Left ventricle myocardium inferior (tissue), 1 donor: ENCODE results near the gene NCS1. TPM values are rescaled to one million over a fixed set of nuclear protein-coding genes. Genes with fewer than 3 reads are reported as not detected.

Source experiments
- DNase-seq: peaks from one replicate; pipeline ENCODE4 v3.0.0-alpha.2; 2020
- H3K27ac ChIP-seq: fragments of 200-600 bp; replicated peaks from 2 replicates; pipeline ENCODE4 v1.8.0; 2021
- H3K27me3 ChIP-seq: fragments of 200-600 bp; 2 replicates; pipeline ENCODE4 v1.8.0; 2021; ENCODE audit warnings: low read depth
- H3K36me3 ChIP-seq: fragments of 200-600 bp; 2 replicates; pipeline ENCODE4 v1.8.0; 2021
- H3K4me1 ChIP-seq: fragments of 200-600 bp; 2 replicates; pipeline ENCODE4 v1.8.0; 2021
- H3K4me3 ChIP-seq: fragments of 200-600 bp; 2 replicates; pipeline ENCODE4 v1.8.0; 2021; ENCODE audit warnings: mild to moderate bottlenecking, moderate library complexity
- H3K9me3 ChIP-seq: fragments of 200-600 bp; replicated peaks from 2 replicates; pipeline ENCODE4 v1.8.0; 2021
- intact Hi-C: fragments of 100-400 bp; cut with micrococcal nuclease; formaldehyde crosslinking; loops from one replicate; pipeline ENCODE4 v1.11.0; 2022
- total RNA-seq: library from RNA; stranded (reverse); fragmentation: NEBNext Ultra II Directional; extraction: Animal tissue kit (Norgen Biotek cat#: 25700); gene quantifications from one replicate; pipeline ENCODE4 v1.2.1, GENCODE V29; 2021
- TF ChIP-seq, protein P1 (sequence below): fragments of 200-600 bp; IDR thresholded peaks from 2 replicates; pipeline ENCODE4 v1.8.0; 2021; ENCODE audit warnings: antibody characterized with exemption, mild to moderate bottlenecking, borderline replicate concordance
- donor health status: DM: no; HTN: yes; CAD: no; lungs with severe emphysema.

Gene NCS1
- total RNA-seq, 1 donor from 2014 or later: 6.1 TPM

DNA sequence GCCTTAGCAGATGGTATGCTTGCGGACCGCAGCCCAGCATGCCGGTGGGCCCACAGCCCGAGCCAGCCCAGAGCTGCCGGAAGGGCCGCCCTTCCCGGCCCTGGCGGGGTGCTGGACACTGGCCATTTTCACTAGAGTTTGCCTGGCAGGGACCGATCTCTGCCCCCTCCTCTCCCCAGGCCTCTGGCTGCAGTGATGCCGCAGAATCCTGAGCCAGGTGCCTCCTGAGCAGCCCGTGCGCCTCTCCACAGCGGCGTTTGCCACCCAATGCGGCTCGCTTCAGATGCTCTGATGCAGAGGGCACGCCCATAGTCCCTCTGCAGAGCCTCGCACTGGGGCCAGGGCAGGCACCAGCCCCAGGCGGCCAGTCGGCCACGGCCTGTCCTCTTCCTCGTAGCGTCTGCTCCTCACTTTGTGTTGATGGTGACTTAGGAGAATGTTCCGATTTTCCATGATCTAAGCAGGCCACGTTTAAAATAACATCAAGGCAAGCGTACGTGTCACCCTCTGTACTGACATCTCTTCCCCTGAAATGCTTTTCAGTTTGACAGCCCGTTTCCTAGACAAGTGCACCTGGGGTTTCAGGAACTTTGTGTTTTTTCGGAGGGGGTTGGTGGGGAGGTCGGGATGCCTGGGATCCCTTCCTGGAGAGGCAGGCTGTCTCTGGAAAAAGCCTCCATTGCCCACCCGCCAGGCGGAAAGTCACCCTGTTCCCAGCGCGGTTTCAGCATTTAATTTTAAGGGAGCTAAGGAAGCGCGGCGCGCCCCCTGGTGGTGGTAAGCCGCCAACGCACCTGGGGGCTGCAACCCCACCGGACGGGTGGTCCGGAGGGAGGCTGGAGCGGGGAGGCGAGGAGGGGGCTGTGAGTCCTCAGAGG, 63.6 kb downstream of the NCS1 start:
- H3K9me3 ChIP-seq: no peaks in the 10 kb centered on the region
- no peaks in the 10 kb centered on the region for H3K36me3 ChIP-seq
- peak; percentile 65 for DNase-seq
- H3K4me3 ChIP-seq: peak overlapping the region; percentile 18
- no peaks in the 10 kb centered on the region for H3K27me3 ChIP-seq
- TF ChIP-seq, protein P1, sequence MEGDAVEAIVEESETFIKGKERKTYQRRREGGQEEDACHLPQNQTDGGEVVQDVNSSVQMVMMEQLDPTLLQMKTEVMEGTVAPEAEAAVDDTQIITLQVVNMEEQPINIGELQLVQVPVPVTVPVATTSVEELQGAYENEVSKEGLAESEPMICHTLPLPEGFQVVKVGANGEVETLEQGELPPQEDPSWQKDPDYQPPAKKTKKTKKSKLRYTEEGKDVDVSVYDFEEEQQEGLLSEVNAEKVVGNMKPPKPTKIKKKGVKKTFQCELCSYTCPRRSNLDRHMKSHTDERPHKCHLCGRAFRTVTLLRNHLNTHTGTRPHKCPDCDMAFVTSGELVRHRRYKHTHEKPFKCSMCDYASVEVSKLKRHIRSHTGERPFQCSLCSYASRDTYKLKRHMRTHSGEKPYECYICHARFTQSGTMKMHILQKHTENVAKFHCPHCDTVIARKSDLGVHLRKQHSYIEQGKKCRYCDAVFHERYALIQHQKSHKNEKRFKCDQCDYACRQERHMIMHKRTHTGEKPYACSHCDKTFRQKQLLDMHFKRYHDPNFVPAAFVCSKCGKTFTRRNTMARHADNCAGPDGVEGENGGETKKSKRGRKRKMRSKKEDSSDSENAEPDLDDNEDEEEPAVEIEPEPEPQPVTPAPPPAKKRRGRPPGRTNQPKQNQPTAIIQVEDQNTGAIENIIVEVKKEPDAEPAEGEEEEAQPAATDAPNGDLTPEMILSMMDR: peak; percentile 99
- H3K27ac ChIP-seq: no peak overlapping the region
- H3K4me1 ChIP-seq: peaks cover 7% of the 10 kb centered on the region
- intact Hi-C loops: loop anchor here (5.0 to 10.0 kb wide), 2 partner anchors 128 to 351 kb away; no protein-coding TSS in a partner anchor

DNA sequence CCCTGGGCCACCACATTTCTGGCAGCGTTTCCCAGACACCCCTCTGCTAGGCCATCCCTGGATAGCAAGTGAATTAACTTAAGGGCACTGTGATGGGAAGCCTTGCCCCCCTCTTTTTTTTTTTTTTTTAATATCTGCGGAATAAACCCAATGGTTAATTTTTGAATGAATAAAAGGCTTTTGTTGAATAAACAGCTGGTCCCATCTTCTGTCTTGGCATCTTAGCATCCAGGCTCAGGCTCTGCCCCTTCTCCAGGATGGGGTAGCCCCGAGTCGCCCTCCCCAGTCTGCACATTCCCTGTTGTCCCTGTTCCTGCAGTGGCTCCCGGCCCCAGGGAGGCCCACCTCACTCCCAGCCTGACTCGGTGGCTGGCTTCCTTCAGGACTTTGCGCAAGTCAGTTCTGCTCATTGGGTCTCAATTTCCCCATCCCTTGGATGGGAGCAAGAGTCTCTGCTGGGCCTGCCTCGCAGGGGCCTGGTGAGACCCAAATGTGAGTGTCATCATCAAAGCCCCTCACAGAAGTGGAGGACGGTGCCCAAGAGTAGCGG, 64.3 kb downstream of the NCS1 start:
- intact Hi-C loops: loop anchor here (5.0 to 10.0 kb wide), 2 partner anchors 129 to 352 kb away; no protein-coding TSS in a partner anchor
- DNase-seq: no peak
- no peak overlapping the region for H3K4me3 ChIP-seq
- no peaks in the 10 kb centered on the region for H3K36me3 ChIP-seq
- H3K27ac ChIP-seq: no peak overlapping the region
- H3K4me1 ChIP-seq: peaks cover 7% of the 10 kb centered on the region
- TF ChIP-seq, protein P1: peak; percentile 21
- no peaks in the 10 kb centered on the region for H3K27me3 ChIP-seq
- H3K9me3 ChIP-seq: no peaks in the 10 kb centered on the region

DNA sequence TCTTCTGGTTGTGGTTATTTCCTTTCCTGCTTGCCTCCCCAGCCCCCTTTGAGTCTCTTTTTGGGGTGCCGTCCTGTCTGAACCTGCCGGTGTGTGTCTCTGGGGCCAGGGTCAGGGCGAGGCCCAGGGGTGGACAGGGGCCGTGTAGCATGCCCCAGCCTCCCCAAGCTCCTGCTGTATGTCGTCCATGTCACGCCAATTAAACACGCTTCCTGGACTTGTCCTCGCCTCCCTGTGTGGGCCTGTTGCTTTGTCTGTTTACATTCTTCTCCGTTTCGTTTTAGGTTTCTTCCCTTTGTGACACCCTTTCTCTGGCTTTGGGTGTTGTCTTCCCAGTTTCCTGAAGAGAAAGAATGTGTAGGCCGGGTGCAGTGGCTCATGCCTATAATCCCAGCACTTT, 64.9 kb downstream of the NCS1 start:
- Histone ChIP-seq H3K4me3 (no peak overlapping the region), H3K27ac (no peak overlapping the region), H3K4me1 (peaks cover 7% of the 10 kb centered on the region), H3K9me3 (no peaks in the 10 kb centered on the region), H3K27me3 (no peaks in the 10 kb centered on the region), H3K36me3 (no peaks in the 10 kb centered on the region)
- no peak for DNase-seq
- intact Hi-C loops: loop anchor here (5.0 to 10.0 kb wide), 2 partner anchors 130 to 352 kb away; no protein-coding TSS in a partner anchor
- TF ChIP-seq, protein P1: no peak

DNA sequence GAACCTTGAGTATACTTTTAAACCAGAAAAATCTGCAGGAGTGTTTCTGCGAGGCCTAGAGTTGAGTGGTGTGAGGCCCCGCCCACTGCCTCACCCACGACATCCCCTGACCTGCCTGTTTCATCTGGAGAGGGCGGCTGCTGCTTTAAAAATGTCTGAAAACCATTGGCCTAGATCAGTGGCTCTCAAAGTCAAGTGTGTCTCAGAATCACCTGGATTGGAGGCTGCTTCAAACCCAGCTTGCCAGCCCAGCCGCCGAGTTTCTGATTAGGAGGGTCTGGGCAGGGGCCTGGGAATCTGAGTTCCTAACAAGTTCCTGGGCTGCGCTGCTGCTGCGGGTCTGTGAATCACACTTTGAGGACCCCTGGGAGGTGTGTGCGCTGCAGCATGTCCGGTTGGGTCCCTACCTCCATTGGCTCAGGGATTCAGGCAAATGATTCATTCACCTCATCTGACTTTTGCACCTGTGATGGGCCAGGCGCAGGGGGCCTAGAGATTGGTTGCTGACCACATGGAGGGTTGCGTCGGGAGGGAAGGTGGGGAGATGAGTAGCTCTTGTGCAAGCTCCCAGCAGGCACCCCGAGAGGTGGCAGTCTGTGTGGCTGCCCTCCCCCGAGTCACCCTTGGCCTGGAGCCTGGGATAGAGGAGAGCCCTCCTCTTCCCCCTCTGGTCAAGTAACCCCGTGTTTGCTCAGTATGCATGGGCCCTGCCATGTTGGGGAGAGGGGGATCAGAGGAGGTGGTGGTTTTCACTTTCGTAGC, 65.7 kb downstream of the NCS1 start:
- Histone ChIP-seq H3K27ac (no peak overlapping the region), H3K36me3 (no peaks in the 10 kb centered on the region), H3K4me3 (no peak overlapping the region), H3K4me1 (peaks cover 10% of the 10 kb centered on the region), H3K27me3 (no peaks in the 10 kb centered on the region), H3K9me3 (no peaks in the 10 kb centered on the region)
- TF ChIP-seq, protein P1: no peak
- DNase-seq: no peak
- intact Hi-C loops: loop anchor here (5.0 to 10.0 kb wide), 2 partner anchors 131 to 353 kb away; no protein-coding TSS in a partner anchor

DNA sequence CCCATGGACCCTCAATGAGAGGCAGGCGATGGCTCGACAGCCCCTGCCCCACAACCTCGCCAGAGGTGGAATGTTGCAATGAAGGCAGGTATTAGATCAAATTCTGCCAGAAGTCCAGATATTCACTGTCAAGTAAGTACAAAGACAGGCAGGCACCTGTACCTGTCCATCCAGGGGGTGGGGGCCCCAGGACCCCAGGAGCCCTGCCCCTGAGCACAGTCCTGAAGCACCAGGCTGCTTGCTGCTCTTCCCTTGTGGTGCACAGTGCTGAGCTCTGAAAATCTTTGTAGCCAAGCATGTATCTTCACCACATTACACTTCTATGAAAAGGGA, 67.1 kb downstream of the NCS1 start:
- TF ChIP-seq, protein P1: no peak
- H3K9me3 ChIP-seq: no peaks in the 10 kb centered on the region
- no peak overlapping the region for H3K27ac ChIP-seq
- intact Hi-C loops: loop anchor here (5.0 to 10.0 kb wide), 2 partner anchors 132 to 355 kb away; no protein-coding TSS in a partner anchor
- H3K36me3 ChIP-seq: no peaks in the 10 kb centered on the region
- peaks cover 16% of the 10 kb centered on the region for H3K4me1 ChIP-seq
- no peaks in the 10 kb centered on the region for H3K27me3 ChIP-seq
- DNase-seq: no peak
- H3K4me3 ChIP-seq: no peak overlapping the region
